HL-60 (cell line): ENCODE data around the gene NBDY.

Experiments used
- CTCF ChIP-seq: IDR thresholded peaks from one replicate; pipeline ENCODE4 v1.5.1; 2011; ENCODE audit warnings: low read length, control low read depth, inconsistent platforms; ENCODE audit not compliant: insufficient read depth
- GABPA ChIP-seq: IDR thresholded peaks from 2 replicates; pipeline ENCODE4 v1.6.1; 2012; ENCODE audit warnings: low read depth
- POLR2AphosphoS5 ChIP-seq: IDR thresholded peaks from 2 replicates; pipeline ENCODE4 v1.6.1; 2012; ENCODE audit warnings: low read depth
- TF ChIP-seq, protein P1 (sequence below): IDR thresholded peaks from 2 replicates; pipeline ENCODE4 v1.6.1; 2012; ENCODE audit warnings: low read depth; ENCODE audit not compliant: insufficient replicate concordance

- TF ChIP-seq GABPA (no peak), POLR2AphosphoS5 (no peak), CTCF (no peak)
- TF ChIP-seq, protein P1, sequence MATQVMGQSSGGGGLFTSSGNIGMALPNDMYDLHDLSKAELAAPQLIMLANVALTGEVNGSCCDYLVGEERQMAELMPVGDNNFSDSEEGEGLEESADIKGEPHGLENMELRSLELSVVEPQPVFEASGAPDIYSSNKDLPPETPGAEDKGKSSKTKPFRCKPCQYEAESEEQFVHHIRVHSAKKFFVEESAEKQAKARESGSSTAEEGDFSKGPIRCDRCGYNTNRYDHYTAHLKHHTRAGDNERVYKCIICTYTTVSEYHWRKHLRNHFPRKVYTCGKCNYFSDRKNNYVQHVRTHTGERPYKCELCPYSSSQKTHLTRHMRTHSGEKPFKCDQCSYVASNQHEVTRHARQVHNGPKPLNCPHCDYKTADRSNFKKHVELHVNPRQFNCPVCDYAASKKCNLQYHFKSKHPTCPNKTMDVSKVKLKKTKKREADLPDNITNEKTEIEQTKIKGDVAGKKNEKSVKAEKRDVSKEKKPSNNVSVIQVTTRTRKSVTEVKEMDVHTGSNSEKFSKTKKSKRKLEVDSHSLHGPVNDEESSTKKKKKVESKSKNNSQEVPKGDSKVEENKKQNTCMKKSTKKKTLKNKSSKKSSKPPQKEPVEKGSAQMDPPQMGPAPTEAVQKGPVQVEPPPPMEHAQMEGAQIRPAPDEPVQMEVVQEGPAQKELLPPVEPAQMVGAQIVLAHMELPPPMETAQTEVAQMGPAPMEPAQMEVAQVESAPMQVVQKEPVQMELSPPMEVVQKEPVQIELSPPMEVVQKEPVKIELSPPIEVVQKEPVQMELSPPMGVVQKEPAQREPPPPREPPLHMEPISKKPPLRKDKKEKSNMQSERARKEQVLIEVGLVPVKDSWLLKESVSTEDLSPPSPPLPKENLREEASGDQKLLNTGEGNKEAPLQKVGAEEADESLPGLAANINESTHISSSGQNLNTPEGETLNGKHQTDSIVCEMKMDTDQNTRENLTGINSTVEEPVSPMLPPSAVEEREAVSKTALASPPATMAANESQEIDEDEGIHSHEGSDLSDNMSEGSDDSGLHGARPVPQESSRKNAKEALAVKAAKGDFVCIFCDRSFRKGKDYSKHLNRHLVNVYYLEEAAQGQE = no peak
These were observed 36.9 kb downstream of the NBDY start for GRCh38 chrX:56765811-56766553.
